Activated CD4-positive, alpha-beta memory T cell treated with anti-CD3 and anti-CD28 coated beads, Interleukin-2, amount 10 ng/mL, durations not matched to agents 7 days and 5 days (primary cell): ENCODE measurements around the gene PSMD12. TPM values are rescaled to one million over a fixed set of nuclear protein-coding genes. Genes with fewer than 3 reads are reported as not detected.
"Not testable (repeated sequence)": the region's sequence is repeated elsewhere in the genome, so short reads cannot be mapped to it uniquely, and the experiment has no call there.

ENCODE experiments used
- CTCF ChIA-PET: fragments of 350-600 bp; sonication (Branson Sonifier 250); formaldehyde crosslinking; loops from one replicate; lab custom pipeline; 2021; ENCODE audit warnings: antibody characterized with exemption, inconsistent platforms; lab: Charles Lee
- POLR2A ChIA-PET: fragments of 350-600 bp; sonication (Branson Sonifier 250); formaldehyde crosslinking; loops from one replicate; lab custom pipeline; 2021; ENCODE audit warnings: antibody characterized with exemption; lab: Charles Lee
- DNase-seq: peaks from one replicate; pipeline ENCODE4 v3.0.0-alpha.2; 2020
- H3K27ac Mint-ChIP-seq: one replicate; pipeline ENCODE4 v1.8.0; 2021; ENCODE audit warnings: mild to moderate bottlenecking, mixed read lengths
- H3K27me3 Mint-ChIP-seq: one replicate; pipeline ENCODE4 v1.8.0; 2021; ENCODE audit warnings: mixed read lengths
- H3K36me3 Mint-ChIP-seq: one replicate; pipeline ENCODE4 v1.8.0; 2021; ENCODE audit warnings: low read depth, mixed read lengths
- H3K4me1 Mint-ChIP-seq: one replicate; pipeline ENCODE4 v1.8.0; 2021; ENCODE audit warnings: mixed read lengths
- H3K4me3 Mint-ChIP-seq: one replicate; pipeline ENCODE4 v1.8.0; 2021; ENCODE audit warnings: mild to moderate bottlenecking, mixed read lengths
- H3K9me3 Mint-ChIP-seq: one replicate; pipeline ENCODE4 v1.8.0; 2021; ENCODE audit warnings: mixed read lengths
- total RNA-seq, 2 experiments: library from RNA; stranded (reverse); gene quantifications; one replicate each; pipeline ENCODE4 v1.2.3, GENCODE V29; 2021

PSMD12 gene
- total RNA-seq, 2 experiments from 2014 or later: 49.3 to 50.0 TPM

DNA sequence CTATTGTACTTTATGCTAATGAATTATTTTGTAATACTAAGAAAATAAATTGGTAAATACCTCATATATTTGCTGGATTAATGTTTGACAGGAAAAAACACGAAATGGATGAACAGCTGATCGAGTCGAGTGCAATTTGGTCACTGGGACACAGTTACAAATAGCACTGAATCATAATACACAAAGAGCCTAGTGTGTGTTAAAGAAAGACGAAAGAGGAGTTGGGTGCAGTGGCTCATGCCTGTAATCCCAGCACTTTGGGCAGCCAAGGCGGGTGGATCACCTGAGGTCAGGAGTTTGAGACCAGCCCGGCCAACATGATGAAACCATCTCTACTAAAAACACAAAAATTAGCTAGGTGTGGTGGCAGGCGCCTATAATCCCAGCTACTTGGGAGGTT lies 28.0 kb downstream of the PSMD12 start:
- H3K36me3 Mint-ChIP-seq: peaks cover 40% of the 10 kb centered on the region
- not testable (repeated sequence) for H3K4me1 Mint-ChIP-seq, H3K4me3 Mint-ChIP-seq, DNase-seq, H3K9me3 Mint-ChIP-seq, H3K27ac Mint-ChIP-seq, H3K27me3 Mint-ChIP-seq
- ChIA-PET POLR2A (interaction anchor here (0.7 kb wide), 1 partner anchor 11 kb away, joined by 3 read pairs; no protein-coding TSS in a partner anchor), CTCF (interaction anchor here (0.6 kb wide), 1 partner anchor 717 kb away, joined by 3 read pairs; no protein-coding TSS in a partner anchor)

DNA sequence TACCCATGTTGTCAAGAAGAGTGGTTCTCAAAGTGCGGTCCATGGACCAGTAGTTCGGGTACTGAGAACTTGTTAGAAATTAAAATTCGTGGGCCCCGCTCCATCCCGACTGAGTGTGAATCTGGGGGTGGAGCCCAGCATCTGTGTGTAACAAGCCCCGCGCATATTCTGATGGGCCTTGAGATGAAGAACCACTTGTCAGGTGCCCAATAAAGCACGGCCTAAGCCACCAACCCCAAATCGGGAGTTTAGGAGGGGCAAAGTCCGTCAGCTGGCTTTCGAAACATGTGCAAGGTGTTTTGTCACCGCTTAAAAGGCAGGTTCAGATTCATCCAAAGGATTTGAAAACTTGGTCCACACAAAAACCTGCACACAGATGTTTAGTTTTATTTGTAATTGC lies 29.5 kb downstream of the PSMD12 start:
- Mint-ChIP-seq H3K4me3 (no peak overlapping the region), H3K27ac (no peak overlapping the region), H3K36me3 (peaks cover 25% of the 10 kb centered on the region), H3K9me3 (no peaks in the 10 kb centered on the region), H3K27me3 (no peaks in the 10 kb centered on the region), H3K4me1 (no peaks in the 10 kb centered on the region)
- ChIA-PET POLR2A (no interaction called here), CTCF (interaction anchor here (0.7 kb wide), 1 partner anchor 88 kb away, joined by 4 read pairs; no protein-coding TSS in a partner anchor)
- DNase-seq: no peak

GRCh38 chr17:67335245-67335835 lies 31.0 kb downstream of the PSMD12 start:
- Mint-ChIP-seq H3K4me1 (no peaks in the 10 kb centered on the region), H3K27ac (no peak overlapping the region), H3K27me3 (no peaks in the 10 kb centered on the region), H3K9me3 (no peaks in the 10 kb centered on the region), H3K36me3 (peaks cover 13% of the 10 kb centered on the region), H3K4me3 (no peak overlapping the region)
- POLR2A ChIA-PET: no interaction called here
- CTCF ChIA-PET: no interaction called here
- no peak for DNase-seq

DNA sequence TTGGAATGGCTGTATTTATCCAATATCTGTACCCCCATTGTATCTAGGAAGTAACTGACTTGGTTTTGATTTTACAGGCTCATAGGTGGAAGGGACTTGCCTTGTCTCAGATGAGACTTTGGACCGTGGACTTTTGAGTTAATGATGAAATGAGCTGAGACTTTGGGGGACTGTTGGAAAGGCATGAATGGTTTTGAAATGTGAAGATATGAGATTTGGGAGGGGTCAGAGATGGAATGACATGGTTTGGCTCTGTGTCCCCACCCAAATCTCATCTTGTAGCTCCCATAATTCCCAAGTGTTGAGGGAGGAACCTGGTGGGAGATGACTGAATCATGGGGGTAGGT lies 34.2 kb downstream of the PSMD12 start:
- H3K4me1 Mint-ChIP-seq, H3K27me3 Mint-ChIP-seq, H3K27ac Mint-ChIP-seq, POLR2A ChIA-PET, DNase-seq, H3K36me3 Mint-ChIP-seq, H3K4me3 Mint-ChIP-seq, H3K9me3 Mint-ChIP-seq: not testable (repeated sequence)
- CTCF ChIA-PET: interaction anchor here (1.7 kb wide), 1 partner anchor 59 kb away, joined by 4 read pairs; no protein-coding TSS in a partner anchor

GRCh38 chr17:67331381-67332161 lies 34.8 kb downstream of the PSMD12 start:
- CTCF ChIA-PET, H3K36me3 Mint-ChIP-seq, H3K4me3 Mint-ChIP-seq, H3K27ac Mint-ChIP-seq, H3K9me3 Mint-ChIP-seq, H3K4me1 Mint-ChIP-seq, H3K27me3 Mint-ChIP-seq, DNase-seq, POLR2A ChIA-PET: not testable (repeated sequence)

- CTCF ChIA-PET: no interaction called here
- H3K4me1 Mint-ChIP-seq: no peaks in the 10 kb centered on the region
- no peak for DNase-seq
- POLR2A ChIA-PET: no interaction called here
- no peaks in the 10 kb centered on the region for H3K36me3 Mint-ChIP-seq
- H3K27ac Mint-ChIP-seq: no peak overlapping the region
- no peak overlapping the region for H3K4me3 Mint-ChIP-seq
- H3K9me3 Mint-ChIP-seq: peaks cover 3% of the 10 kb centered on the region
- peaks cover 4% of the 10 kb centered on the region for H3K27me3 Mint-ChIP-seq
These were observed 38.4 kb downstream of the PSMD12 start for GRCh38 chr17:67328026-67328425.

DNA sequence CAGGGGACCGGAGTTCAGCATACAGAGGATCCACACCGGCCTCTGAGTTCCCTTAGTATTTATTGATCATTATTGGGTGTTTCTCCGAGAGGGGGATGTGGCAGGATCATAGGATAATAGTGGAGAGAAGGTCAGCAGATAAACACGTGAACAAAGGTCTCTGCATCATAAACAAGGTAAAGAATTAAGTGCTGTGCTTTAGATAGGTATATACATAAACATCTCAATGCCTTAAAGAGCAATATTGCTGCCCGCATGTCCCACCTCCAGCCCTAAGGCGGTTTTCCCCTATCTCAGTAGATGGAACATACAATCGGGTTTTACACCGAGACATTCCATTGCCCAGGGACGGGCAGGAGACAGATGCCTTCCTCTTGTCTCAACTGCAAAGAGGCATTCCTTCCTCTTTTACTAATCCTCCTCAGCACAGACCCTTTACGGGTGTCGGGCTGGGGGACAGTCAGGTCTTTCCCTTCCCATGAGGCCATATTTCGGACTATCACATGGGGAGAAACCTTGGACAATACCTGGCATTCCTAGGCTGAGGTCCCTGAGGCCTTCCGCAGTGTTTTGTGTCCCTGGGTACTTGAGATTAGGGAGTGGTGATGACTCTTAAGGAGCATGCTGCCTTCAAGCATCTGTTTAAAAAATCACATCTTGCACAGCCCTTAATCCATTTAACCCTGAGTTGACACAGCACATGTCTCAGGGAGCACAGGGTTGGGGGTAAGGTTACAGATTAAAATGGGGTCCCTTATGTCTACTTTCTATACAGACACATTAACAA lies 39.2 kb downstream of the PSMD12 start:
- H3K27ac Mint-ChIP-seq, H3K36me3 Mint-ChIP-seq, DNase-seq, H3K4me1 Mint-ChIP-seq, CTCF ChIA-PET, H3K27me3 Mint-ChIP-seq, H3K9me3 Mint-ChIP-seq, H3K4me3 Mint-ChIP-seq, POLR2A ChIA-PET: not testable (repeated sequence)

GRCh38 chr17:67326440-67326839 lies 39.9 kb downstream of the PSMD12 start:
- H3K9me3 Mint-ChIP-seq: peaks cover 3% of the 10 kb centered on the region
- no peaks in the 10 kb centered on the region for H3K4me1 Mint-ChIP-seq
- peaks cover 6% of the 10 kb centered on the region for H3K27me3 Mint-ChIP-seq
- DNase-seq: no peak
- POLR2A ChIA-PET: no interaction called here
- no peak overlapping the region for H3K4me3 Mint-ChIP-seq
- H3K36me3 Mint-ChIP-seq: no peaks in the 10 kb centered on the region
- CTCF ChIA-PET: no interaction called here
- H3K27ac Mint-ChIP-seq: no peak overlapping the region

GRCh38 chr17:67324330-67324729 lies 42.0 kb downstream of the PSMD12 start:
- no peak for DNase-seq
- Mint-ChIP-seq H3K4me3 (no peak overlapping the region), H3K36me3 (no peaks in the 10 kb centered on the region), H3K9me3 (peaks cover 3% of the 10 kb centered on the region), H3K27ac (no peak overlapping the region), H3K4me1 (no peaks in the 10 kb centered on the region), H3K27me3 (peaks cover 6% of the 10 kb centered on the region)
- ChIA-PET POLR2A (no interaction called here), CTCF (interaction anchor here (0.6 kb wide), 1 partner anchor 40 kb away, joined by 3 read pairs; no protein-coding TSS in a partner anchor)

- CTCF ChIA-PET: interaction anchor here (1.2 kb wide), 1 partner anchor 30 kb away, joined by 5 read pairs; no protein-coding TSS in a partner anchor
- H3K4me1 Mint-ChIP-seq: no peaks in the 10 kb centered on the region
- H3K4me3 Mint-ChIP-seq: no peak overlapping the region
- DNase-seq: no peak
- no peak overlapping the region for H3K27ac Mint-ChIP-seq
- H3K27me3 Mint-ChIP-seq: peaks cover 3% of the 10 kb centered on the region
- no peaks in the 10 kb centered on the region for H3K36me3 Mint-ChIP-seq
- peaks cover 1% of the 10 kb centered on the region for H3K9me3 Mint-ChIP-seq
- POLR2A ChIA-PET: no interaction called here
These were observed 42.9 kb downstream of the PSMD12 start for GRCh38 chr17:67323445-67323844.

DNA sequence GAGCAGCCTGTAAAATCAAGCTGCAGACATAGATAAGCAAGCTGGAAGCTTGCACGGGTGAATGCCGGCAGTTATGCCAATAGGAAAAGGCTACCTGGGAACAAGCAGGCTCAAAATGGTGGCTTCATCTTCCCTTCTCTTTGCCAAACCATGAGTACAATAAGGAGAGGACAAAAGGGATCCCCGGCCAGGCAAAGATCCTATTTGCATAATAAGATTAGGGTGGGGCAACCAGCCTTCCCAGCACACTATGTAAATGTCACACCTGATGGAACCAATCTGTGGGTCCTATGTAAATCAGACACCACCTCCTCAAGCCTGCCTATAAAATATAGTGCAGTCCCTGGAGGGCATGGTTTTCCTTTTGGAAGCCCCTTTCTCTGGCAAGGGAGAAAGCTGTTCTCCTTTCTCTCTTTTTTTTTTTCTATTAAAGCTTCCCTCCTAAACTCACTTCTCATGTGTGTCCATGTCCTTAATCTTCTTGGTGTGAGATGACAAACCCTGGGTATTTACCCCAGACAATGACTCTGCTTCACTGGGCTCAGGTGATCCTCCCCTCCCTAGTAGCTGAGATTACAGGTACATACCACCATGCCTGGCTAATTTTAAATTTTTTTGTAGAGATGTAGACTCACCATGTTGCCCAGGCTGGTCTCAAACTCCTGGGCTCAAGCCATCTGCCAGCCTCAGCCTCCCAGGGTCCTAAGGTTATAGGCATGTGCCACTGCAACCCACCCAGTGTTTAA lies 44.2 kb downstream of the PSMD12 start:
- Mint-ChIP-seq H3K9me3 (no peaks in the 10 kb centered on the region), H3K27me3 (peaks cover 2% of the 10 kb centered on the region), H3K4me3 (no peak overlapping the region), H3K4me1 (no peaks in the 10 kb centered on the region), H3K36me3 (no peaks in the 10 kb centered on the region), H3K27ac (no peak overlapping the region)
- ChIA-PET CTCF (interaction anchor here (1.2 kb wide), 1 partner anchor 29 kb away, joined by 5 read pairs; no protein-coding TSS in a partner anchor), POLR2A (no interaction called here)
- no peak for DNase-seq

GRCh38 chr17:67321486-67321885 lies 44.9 kb downstream of the PSMD12 start:
- H3K36me3 Mint-ChIP-seq, H3K9me3 Mint-ChIP-seq, H3K27ac Mint-ChIP-seq, H3K27me3 Mint-ChIP-seq, DNase-seq, H3K4me1 Mint-ChIP-seq, CTCF ChIA-PET, H3K4me3 Mint-ChIP-seq, POLR2A ChIA-PET: not testable (repeated sequence)
